Measurements from ENCODE around the gene NT5DC2. TPM values are rescaled to one million over a fixed set of nuclear protein-coding genes. Genes with fewer than 3 reads are reported as not detected.

NT5DC2 gene
- 100 to 1,000 TPM; 114 to 141 TPM for total RNA-seq
- long read RNA-seq, transcript NT5DC2-202 (14 exons, 1,795 nt), result major isoform, 56 of 93 reads
- long read RNA-seq, partial matches to known transcripts, result 15 of 93 reads
- long read RNA-seq, other reads (novel, unspliced or antisense), result 20 of 93 reads

- intact Hi-C loops (cut with DNase I), result loop anchor here in 1 of 2 donors (5.0 kb wide), 1 partner anchor 61 kb away; no protein-coding TSS in a partner anchor
- peak; percentile 76 for DNase-seq
- ATAC-seq, result peak; percentile 41 to 51
These were observed at the start of gene NT5DC2 for GRCh38 chr3:52533623-52534280. TSS of gene NT5DC2 (minus strand) at chr3:52533857. CDS start at chr3:52533737, 120 bp downstream.

GRCh38 chr3:52574056-52574965, 40.7 kb upstream of the NT5DC2 start:
- intact Hi-C loops (cut with DNase I), result no loop called here
- ATAC-seq (no peak), DNase-seq (no peak)

GRCh38 chr3:52572221-52572620, 38.6 kb upstream of the NT5DC2 start:
- ATAC-seq (no peak), DNase-seq (no peak)
- intact Hi-C loops (cut with DNase I), result no loop called here

- intact Hi-C loops (cut with DNase I), result no loop called here
- ATAC-seq, result peak in 1 of 2 donors; percentile 61
- DNase-seq, result no peak
These were observed 36.4 kb upstream of the NT5DC2 start for GRCh38 chr3:52570076-52570475.

- no peak for DNase-seq
- no peak for ATAC-seq
- intact Hi-C loops (cut with DNase I), result no loop called here
These were observed 34.4 kb upstream of the NT5DC2 start for GRCh38 chr3:52568069-52568468.

GRCh38 chr3:52563984-52564383, 30.3 kb upstream of the NT5DC2 start:
- no peak for DNase-seq

GRCh38 chr3:52561028-52561747, 27.5 kb upstream of the NT5DC2 start:
- ATAC-seq, result no peak
- intact Hi-C loops (cut with DNase I), result no loop called here
- no peak for DNase-seq

More at GRCh38 chr3:52563984-52564383, 30.3 kb upstream of the NT5DC2 start:
- intact Hi-C loops (cut with DNase I), result no loop called here
- ATAC-seq, result no peak

- DNase-seq (no peak), ATAC-seq (no peak)
- intact Hi-C loops (cut with DNase I), result no loop called here
These were observed 24.8 kb upstream of the NT5DC2 start for GRCh38 chr3:52558436-52558835.

- intact Hi-C loops (cut with DNase I), result no loop called here
- ATAC-seq (no peak), DNase-seq (no peak)
These were observed 23.6 kb upstream of the NT5DC2 start for GRCh38 chr3:52557011-52557960.

GRCh38 chr3:52555056-52555455, 21.4 kb upstream of the NT5DC2 start:
- no peak for ATAC-seq
- intact Hi-C loops (cut with DNase I), result no loop called here
- no peak for DNase-seq

- intact Hi-C loops (cut with DNase I), result no loop called here
- DNase-seq (no peak), ATAC-seq (no peak)
These were observed 20.5 kb upstream of the NT5DC2 start for GRCh38 chr3:52554026-52554755.

- intact Hi-C loops (cut with DNase I), result no loop called here
- DNase-seq (no peak), ATAC-seq (peak in 1 of 2 donors; percentile 31)
These were observed 18.4 kb upstream of the NT5DC2 start for GRCh38 chr3:52552089-52552488.

GRCh38 chr3:52551118-52551517, 17.5 kb upstream of the NT5DC2 start:
- ATAC-seq (no peak), DNase-seq (no peak)
- intact Hi-C loops (cut with DNase I), result no loop called here

GRCh38 chr3:52547143-52547542, 13.5 kb upstream of the NT5DC2 start:
- intact Hi-C loops (cut with DNase I), result no loop called here
- no peak for ATAC-seq
- DNase-seq, result no peak

GRCh38 chr3:52546111-52546901, 12.6 kb upstream of the NT5DC2 start:
- no peak for ATAC-seq
- intact Hi-C loops (cut with DNase I), result no loop called here

GRCh38 chr3:52544937-52545336, 11.3 kb upstream of the NT5DC2 start:
- ATAC-seq (peak; percentile 47 to 48), DNase-seq (no peak)
- intact Hi-C loops (cut with DNase I), result no loop called here

More at GRCh38 chr3:52546111-52546901, 12.6 kb upstream of the NT5DC2 start:
- no peak for DNase-seq

- ATAC-seq, result no peak
These were observed 7.4 kb upstream of the NT5DC2 start for GRCh38 chr3:52541050-52541449.

More at GRCh38 chr3:52541050-52541449, 7.4 kb upstream of the NT5DC2 start:
- intact Hi-C loops (cut with DNase I), result no loop called here
- DNase-seq, result no peak
